ENCODE results near the gene ZBP1. TPM values are rescaled to one million over a fixed set of nuclear protein-coding genes. Genes with fewer than 3 reads are reported as not detected.
A peak's percentile ranks its signal among the peaks of the same experiment; 100 is the strongest.

The ZBP1 gene
- total RNA-seq, 1 donor from 2014 or later = 2.4 TPM

GRCh38 chr20:57573242-57573641 is 47.0 kb downstream of the ZBP1 start:
- no peak for DNase-seq (ENCODE audit: low spot score)

GRCh38 chr20:57571782-57572416 is 48.3 kb downstream of the ZBP1 start:
- no peak for DNase-seq (ENCODE audit: low spot score)

GRCh38 chr20:57570920-57571319 is 49.3 kb downstream of the ZBP1 start:
- no peak for DNase-seq (ENCODE audit: low spot score)

- DNase-seq (ENCODE audit: low spot score) = no peak
These were observed 49.9 kb downstream of the ZBP1 start for GRCh38 chr20:57570145-57570850.

GRCh38 chr20:57568960-57569359 is 51.3 kb downstream of the ZBP1 start:
- no peak for DNase-seq (ENCODE audit: low spot score)

- DNase-seq (ENCODE audit: low spot score) = no peak
These were observed 51.9 kb downstream of the ZBP1 start for GRCh38 chr20:57568088-57568896.

- DNase-seq (ENCODE audit: low spot score) = no peak
These were observed 52.7 kb downstream of the ZBP1 start for GRCh38 chr20:57567471-57568079.

- no peak for DNase-seq (ENCODE audit: low spot score)
These were observed 53.3 kb downstream of the ZBP1 start for GRCh38 chr20:57566803-57567459.

- no peak for DNase-seq (ENCODE audit: low spot score)
These were observed 53.8 kb downstream of the ZBP1 start for GRCh38 chr20:57566399-57566798.

GRCh38 chr20:57564951-57565642 is 55.1 kb downstream of the ZBP1 start:
- DNase-seq (ENCODE audit: low spot score) = no peak

GRCh38 chr20:57564180-57564802 is 55.9 kb downstream of the ZBP1 start:
- DNase-seq (ENCODE audit: low spot score) = no peak

- DNase-seq (ENCODE audit: low spot score) = no peak
These were observed 56.7 kb downstream of the ZBP1 start for GRCh38 chr20:57563522-57563921.

GRCh38 chr20:57562541-57563465 is 57.4 kb downstream of the ZBP1 start:
- no peak for DNase-seq (ENCODE audit: low spot score)

- no peak for DNase-seq (ENCODE audit: low spot score)
These were observed 58.6 kb downstream of the ZBP1 start for GRCh38 chr20:57561356-57562279.

GRCh38 chr20:57560554-57561355 is 59.5 kb downstream of the ZBP1 start, which contains the start of gene PCK1:
PCK1 (plus strand) TSS chr20:57561110; CDS start chr20:57561412, 302 bp downstream.
- peak; percentile 65 for DNase-seq (ENCODE audit: low spot score)

- no peak for DNase-seq (ENCODE audit: low spot score)
These were observed 60.3 kb downstream of the ZBP1 start for GRCh38 chr20:57559658-57560553.
